Left forelimb (tissue), 1 donor: ENCODE measurements around the gene EPHA2.
"Not testable (repeated sequence)": the region's sequence is repeated elsewhere in the genome, so short reads cannot be mapped to it uniquely, and the experiment has no call there.

Experiments
- DNase-seq: peaks from one replicate; pipeline ENCODE4 v3.0.0-alpha.2; 2018; ENCODE audit warnings: low spot score

EPHA2 gene

DNA sequence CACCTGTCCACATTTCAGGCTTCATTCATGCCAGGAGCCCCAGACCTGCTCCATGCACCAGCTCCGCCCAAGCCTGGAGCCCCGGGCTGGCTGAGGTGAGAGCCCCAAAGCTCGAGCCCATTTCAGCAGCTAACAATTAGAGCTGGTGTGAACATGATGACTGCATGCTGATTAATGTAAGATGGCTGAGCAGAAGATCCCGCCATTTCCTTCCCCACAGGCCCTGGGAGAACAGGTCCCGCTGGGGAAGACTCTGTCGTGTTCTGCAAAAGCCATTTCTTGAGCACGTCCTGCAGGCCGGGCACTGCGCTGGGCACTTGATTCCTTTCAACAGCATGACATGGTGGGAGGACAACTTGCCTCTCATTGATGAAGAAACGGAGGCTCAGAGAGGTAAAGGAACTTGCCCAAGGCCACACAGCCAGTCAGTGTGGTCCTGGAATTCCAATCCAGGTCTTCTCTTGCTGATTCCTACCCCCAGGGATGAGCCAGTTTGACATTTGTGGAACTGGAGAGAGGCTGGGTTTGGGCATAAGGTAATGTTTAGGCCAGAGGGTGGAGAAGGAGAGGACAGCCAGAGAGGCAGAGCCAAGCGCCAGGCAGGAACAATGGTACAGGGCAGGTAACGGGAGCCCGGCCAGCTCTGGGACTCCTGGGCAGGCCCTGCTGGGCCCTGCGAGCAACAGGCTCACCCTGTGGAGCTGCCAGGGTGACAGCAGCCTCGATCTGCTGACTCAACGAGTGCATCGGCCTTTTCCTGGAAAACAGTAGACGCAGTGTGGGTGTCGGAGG, 28.1 kb upstream of the EPHA2 start:
- no peak for DNase-seq

- no peak for DNase-seq
Measured at GRCh38 chr1:16183179-16183578, 27.3 kb upstream of the EPHA2 start.

- DNase-seq = peak; percentile 84
Measured at GRCh38 chr1:16181887-16182719, 26.2 kb upstream of the EPHA2 start.

GRCh38 chr1:16180291-16180824, 24.5 kb upstream of the EPHA2 start:
- DNase-seq = no peak

GRCh38 chr1:16178596-16179497, 23.0 kb upstream of the EPHA2 start:
- DNase-seq = no peak

DNA sequence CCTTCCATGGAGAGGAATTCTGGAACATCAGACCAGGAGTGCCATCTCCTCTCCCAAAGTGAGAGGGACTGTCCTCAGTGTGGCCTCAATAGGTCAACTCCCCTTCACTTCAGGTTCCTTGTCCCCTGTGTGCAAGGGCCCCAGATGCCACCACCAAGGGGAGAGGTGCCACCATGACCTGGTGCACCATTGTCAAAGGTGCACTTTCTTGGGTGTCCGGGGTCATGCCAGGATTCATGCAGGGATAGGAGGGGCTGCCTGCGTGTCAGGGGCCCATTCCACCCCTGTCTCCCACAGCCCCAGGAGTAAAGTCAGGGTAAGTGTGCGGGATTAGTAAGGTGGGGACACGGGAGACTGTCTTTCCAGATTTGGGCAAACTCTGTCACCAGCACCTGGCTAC, 21.4 kb upstream of the EPHA2 start:
- DNase-seq = no peak

GRCh38 chr1:16176653-16177052, 20.8 kb upstream of the EPHA2 start:
- no peak for DNase-seq

GRCh38 chr1:16175610-16176553, 20.0 kb upstream of the EPHA2 start:
- DNase-seq = peak; percentile 93

DNA sequence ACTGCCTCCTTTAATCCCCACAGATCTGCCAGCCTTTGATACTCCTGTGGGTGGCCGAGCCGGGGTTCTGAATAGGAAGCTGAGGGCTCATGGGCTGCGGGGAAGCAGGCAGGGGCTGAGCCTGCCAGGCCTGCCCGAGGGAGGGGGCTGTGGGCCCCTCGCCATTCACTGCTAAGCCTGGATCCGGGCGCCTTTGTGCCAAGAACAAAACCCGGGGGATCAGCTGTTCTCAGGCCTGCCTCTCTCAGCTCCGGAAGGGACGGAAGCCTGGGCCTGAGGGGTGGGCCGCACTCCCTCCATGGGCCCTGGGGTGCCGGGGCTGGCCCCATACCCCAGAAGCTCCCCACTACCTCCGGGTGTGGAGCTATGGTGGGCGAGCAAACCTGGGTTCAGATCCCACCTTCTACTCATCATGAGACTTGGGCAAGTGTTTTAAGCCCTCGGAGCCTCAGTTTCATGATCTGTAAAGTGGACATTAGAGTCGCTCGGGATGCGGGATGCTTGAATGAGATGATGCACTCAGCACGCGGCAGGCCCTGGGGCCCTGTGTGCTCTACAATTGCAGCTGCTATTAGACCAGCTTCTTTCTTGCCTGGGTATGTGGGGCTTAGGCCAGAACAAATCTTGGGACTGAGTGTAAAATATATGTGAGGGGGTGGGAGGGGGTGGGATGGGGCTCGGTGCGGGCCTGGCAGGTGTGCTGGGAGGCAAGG, 19.2 kb upstream of the EPHA2 start:
- no peak for DNase-seq

DNA sequence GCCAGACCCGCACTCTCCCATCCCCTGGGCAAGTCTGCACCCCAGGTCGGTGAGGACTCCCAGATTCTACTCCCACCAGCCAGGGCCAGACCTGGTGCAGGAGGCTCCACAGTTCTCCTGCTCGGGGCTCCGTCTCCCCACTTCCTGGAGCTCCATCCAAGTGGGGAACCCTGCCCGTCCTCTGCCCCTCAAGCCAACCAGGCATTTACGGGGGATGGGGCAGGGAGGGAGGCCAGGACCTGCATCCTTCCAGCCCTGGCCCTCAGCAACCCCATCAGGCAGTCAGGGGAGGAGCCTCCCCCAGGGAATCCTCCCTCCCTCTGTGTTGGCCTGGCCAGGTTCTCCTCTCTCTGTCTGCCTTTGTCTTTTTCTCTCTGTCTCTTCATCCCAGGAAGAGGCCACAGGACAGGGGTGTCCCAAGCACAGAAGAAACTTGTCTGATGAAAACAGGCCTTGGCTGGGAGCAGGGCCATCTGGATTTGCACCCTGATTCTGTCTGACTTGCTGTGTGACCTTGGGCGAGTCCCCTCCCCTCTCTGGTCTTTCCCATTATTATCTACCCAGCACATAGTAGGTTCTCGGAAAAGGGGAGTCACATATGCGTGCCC, 18.5 kb upstream of the EPHA2 start:
- no peak for DNase-seq

- DNase-seq = no peak
Measured at GRCh38 chr1:16173447-16174260, 17.8 kb upstream of the EPHA2 start.

GRCh38 chr1:16172964-16173446, 17.1 kb upstream of the EPHA2 start:
- DNase-seq = no peak

- DNase-seq = no peak
Measured at GRCh38 chr1:16172218-16172830, 16.5 kb upstream of the EPHA2 start.

DNA sequence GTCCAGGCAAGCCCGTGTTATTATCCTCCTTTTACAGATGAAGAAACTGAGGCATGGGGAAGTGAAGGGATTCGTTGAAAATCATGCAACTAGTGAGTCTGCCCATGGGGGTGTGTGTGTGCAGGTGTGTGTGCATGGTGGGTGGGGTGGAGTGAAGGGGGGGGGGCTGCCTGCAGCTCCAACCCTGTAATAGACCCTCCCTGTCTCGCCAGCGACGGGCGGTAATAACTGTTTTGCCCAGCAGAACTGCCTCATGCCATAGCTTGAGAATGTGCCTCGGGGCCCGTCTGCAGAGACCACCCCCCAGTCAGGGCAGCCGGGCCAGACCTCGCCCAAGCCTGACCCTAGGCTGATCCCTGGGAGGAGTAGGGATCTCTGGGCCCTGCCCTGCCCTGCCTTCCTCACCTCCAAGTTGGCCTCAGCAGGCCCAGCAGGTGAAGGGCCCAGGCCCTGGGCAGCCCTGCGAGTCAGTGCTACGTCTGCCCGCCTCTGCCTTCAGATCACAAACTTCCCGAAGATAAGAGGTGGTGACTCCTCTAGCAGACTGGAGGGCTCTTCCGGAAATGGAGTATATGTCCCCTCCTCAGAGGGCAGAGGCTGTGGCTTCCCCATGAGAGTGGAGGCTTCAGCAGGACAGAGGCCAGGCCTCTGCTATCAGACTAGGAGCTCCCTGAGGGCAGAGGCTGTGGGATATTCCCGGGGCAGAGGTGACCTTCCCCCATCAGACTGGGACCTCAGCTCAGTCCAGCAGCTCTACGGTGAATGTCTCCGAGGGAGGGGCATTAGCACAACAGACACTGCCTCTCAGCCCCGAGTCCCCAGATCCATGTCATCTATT, 15.7 kb upstream of the EPHA2 start:
- DNase-seq = no peak

GRCh38 chr1:16170283-16170673, 14.4 kb upstream of the EPHA2 start:
- no peak for DNase-seq

- no peak for DNase-seq
Measured at GRCh38 chr1:16168622-16169360, 12.9 kb upstream of the EPHA2 start.

GRCh38 chr1:16168144-16168495, 12.3 kb upstream of the EPHA2 start:
- not testable (repeated sequence) for DNase-seq
